H1 (cell line): ENCODE data around the gene BNIP5. TPM values are rescaled to one million over a fixed set of nuclear protein-coding genes. Genes with fewer than 3 reads are reported as not detected.

Source experiments
- CTCF ChIA-PET: fragments of 300-600 bp; sonication (Branson Sonifier 250); formaldehyde crosslinking; loops from one replicate; lab custom pipeline; 2021; ENCODE audit not compliant: partially characterized antibody; lab: Charles Lee
- POLR2A ChIA-PET: fragments of 300-600 bp; sonication (Branson Sonifier 250); formaldehyde crosslinking; loops from one replicate; lab custom pipeline; 2021; ENCODE audit warnings: inconsistent platforms; ENCODE audit not compliant: partially characterized antibody; lab: Charles Lee
- DNase-seq, 2 experiments: peaks; one replicate each; pipeline versions ENCODE4 v3.0.0 to v3.0.0-alpha.2; 2010 to 2022; ENCODE audit warnings: low spot score in 2 of 2, low read depth in 1 of 2, mixed read lengths in 1 of 2
- FAIRE-seq: peaks from 2 replicates; lab custom pipeline; 2011; peaks lifted over from hg19 to GRCh38; lab: Jason Lieb, UNC
- H2AFZ ChIP-seq: 2 replicates; pipeline ENCODE4 v1.8.1; 2012; ENCODE audit warnings: low read length, inconsistent platforms
- H2AK5ac ChIP-seq: 2 replicates; pipeline ENCODE4 v1.6.1; 2013; ENCODE audit warnings: low read depth, low read length
- H2BK120ac ChIP-seq: replicated peaks from 2 replicates; pipeline ENCODE3; 2013; ENCODE audit warnings: low read depth, low read length, inconsistent platforms
- H2BK12ac ChIP-seq: 2 replicates; pipeline ENCODE4 v1.6.1; 2013; ENCODE audit warnings: low read depth, low read length
- H2BK15ac ChIP-seq: 2 replicates; pipeline ENCODE4 v1.6.1; 2013; ENCODE audit warnings: low read length
- H2BK20ac ChIP-seq: 2 replicates; pipeline ENCODE4 v1.6.1; 2013; ENCODE audit warnings: low read length
- H2BK5ac ChIP-seq: 2 replicates; pipeline ENCODE4 v1.6.1; 2013; ENCODE audit warnings: low read depth, low read length
- H3K14ac ChIP-seq: 2 replicates; pipeline ENCODE4 v1.6.1; 2013; ENCODE audit warnings: inconsistent platforms; ENCODE audit not compliant: insufficient read length
- H3K18ac ChIP-seq: 2 replicates; pipeline ENCODE4 v1.6.1; 2013; ENCODE audit warnings: low read length; ENCODE audit errors: extremely low read depth
- H3K23ac ChIP-seq: 2 replicates; pipeline ENCODE4 v1.6.1; 2013; ENCODE audit warnings: inconsistent platforms; ENCODE audit not compliant: insufficient read length
- H3K23me2 ChIP-seq: 2 replicates; pipeline ENCODE4 v1.6.1; 2013; ENCODE audit warnings: low read depth, low read length
- H3K27ac ChIP-seq: 2 replicates; pipeline ENCODE4 v1.6.1; 2011; ENCODE audit warnings: low read depth, low read length, inconsistent platforms
- H3K27me3 ChIP-seq, 4 experiments: replicated peaks in 1 of 4; 1 replicate in 1 of 4; 2 replicates in 3 of 4; pipeline versions ENCODE4 v1.6.1 to v1.8.1; 2011 to 2013; ENCODE audit warnings: low read length in 3 of 4, mild to moderate bottlenecking in 3 of 4, inconsistent platforms in 2 of 4, mixed read lengths in 2 of 4, moderate library complexity in 1 of 4; ENCODE audit not compliant: control insufficient read depth in 3 of 4, insufficient read depth in 3 of 4; ENCODE audit errors: extremely low read depth in 1 of 4
- H3K36me3 ChIP-seq, 4 experiments: 2 replicates each; pipeline versions ENCODE4 v1.6.1 to v1.8.1; 2011 to 2013; ENCODE audit warnings: mild to moderate bottlenecking in 4 of 4, low read length in 3 of 4, moderate library complexity in 2 of 4, control low read depth in 1 of 4, inconsistent platforms in 1 of 4; ENCODE audit not compliant: insufficient read depth in 4 of 4, control insufficient read depth in 2 of 4
- H3K4ac ChIP-seq: replicated peaks from 2 replicates; pipeline ENCODE3; 2013; ENCODE audit warnings: low read length, low read depth, mixed read lengths, inconsistent platforms; ENCODE audit not compliant: insufficient read length
- H3K4me1 ChIP-seq, 4 experiments: replicated peaks in 1 of 4; 1 replicate in 1 of 4; 2 replicates in 3 of 4; pipeline versions ENCODE4 v1.6.1 to v1.8.1; 2011 to 2013; ENCODE audit warnings: low read length in 3 of 4, inconsistent platforms in 2 of 4, mixed read lengths in 1 of 4; ENCODE audit not compliant: insufficient read depth in 4 of 4, control insufficient read depth in 3 of 4
- H3K4me2 ChIP-seq, 2 experiments: 2 replicates each; pipeline versions ENCODE4 v1.6.1 to v1.8.1; 2011 to 2013; ENCODE audit warnings: low read depth in 2 of 2, low read length in 2 of 2, control low read depth in 1 of 2, inconsistent platforms in 1 of 2, mild to moderate bottlenecking in 1 of 2; ENCODE audit not compliant: insufficient read depth in 1 of 2
- H3K4me3 ChIP-seq, 4 experiments: fragments of 200-600, 300-600 bp in 1 of 4; sonication (generic), shearing (Covaris generic), sonication (Bioruptor Twin) in 1 of 4; 2 replicates each; pipeline versions ENCODE4 v1.5.1 to v1.8.1; 2011 to 2016; ENCODE audit warnings: low read length in 4 of 4, low read depth in 3 of 4, control low read depth in 2 of 4, inconsistent platforms in 2 of 4, mild to moderate bottlenecking in 2 of 4, mixed read lengths in 1 of 4, moderate library complexity in 1 of 4; ENCODE audit not compliant: insufficient read depth in 2 of 4; ENCODE audit errors: extremely low read depth in 1 of 4
- H3K56ac ChIP-seq: replicated peaks from 2 replicates; pipeline ENCODE3; 2013; ENCODE audit warnings: low read depth, mild to moderate bottlenecking, mixed read lengths, low read length, inconsistent platforms; ENCODE audit not compliant: insufficient read length
- H3K79me1 ChIP-seq: 2 replicates; pipeline ENCODE4 v1.6.1; 2013; ENCODE audit warnings: low read depth, low read length, control low read depth
- H3K79me2 ChIP-seq, 2 experiments: 2 replicates each; pipeline versions ENCODE4 v1.6.1 to v1.8.1; 2012 to 2013; ENCODE audit warnings: low read length in 2 of 2, mild to moderate bottlenecking in 2 of 2, inconsistent platforms in 1 of 2; ENCODE audit not compliant: insufficient read depth in 2 of 2, control insufficient read depth in 1 of 2
- H3K9ac ChIP-seq, 4 experiments: replicated peaks in 1 of 4; 1 replicate in 1 of 4; 2 replicates in 3 of 4; pipeline versions ENCODE4 v1.6.1 to v1.8.1; 2011 to 2013; ENCODE audit warnings: low read depth in 3 of 4, low read length in 3 of 4, control low read depth in 2 of 4, mild to moderate bottlenecking in 2 of 4, moderate library complexity in 2 of 4, inconsistent platforms in 1 of 4; ENCODE audit errors: extremely low read depth in 1 of 4
- H3K9me3 ChIP-seq, 2 experiments: 2 replicates each; pipeline versions ENCODE4 v1.6.1 to v1.8.1; 2012 to 2013; ENCODE audit warnings: mild to moderate bottlenecking in 2 of 2, moderate library complexity in 2 of 2, control low read depth in 1 of 2, inconsistent platforms in 1 of 2, low read depth in 1 of 2, low read length in 1 of 2, mixed read lengths in 1 of 2; ENCODE audit not compliant: insufficient read depth in 2 of 2
- H4K20me1 ChIP-seq, 2 experiments: replicated peaks in 1 of 2; 2 replicates each; pipeline versions ENCODE3 to v1.8.1; 2011 to 2013; ENCODE audit warnings: inconsistent platforms in 2 of 2, low read length in 2 of 2, mild to moderate bottlenecking in 1 of 2; ENCODE audit not compliant: insufficient read depth in 2 of 2, control insufficient read depth in 1 of 2
- H4K5ac ChIP-seq: 2 replicates; pipeline ENCODE4 v1.6.1; 2013; ENCODE audit warnings: low read length, low read depth, mixed read lengths, inconsistent platforms; ENCODE audit not compliant: insufficient read length
- H4K8ac ChIP-seq: 2 replicates; pipeline ENCODE4 v1.8.0; 2013; ENCODE audit warnings: mild to moderate bottlenecking, moderate library complexity, low read length, inconsistent platforms; ENCODE audit not compliant: insufficient read depth; ENCODE audit errors: extremely low read depth
- H4K91ac ChIP-seq: replicated peaks from 2 replicates; pipeline ENCODE3; 2013; ENCODE audit warnings: low read length, mixed read lengths, inconsistent platforms; ENCODE audit not compliant: insufficient read length
- CBX8 ChIP-seq: fragments of 300-800, 300-1000 bp; sonication (generic); IDR thresholded peaks from 2 replicates; pipeline ENCODE4 v1.7.1; 2016; ENCODE audit warnings: low read depth, low read length, borderline replicate concordance
- JUND ChIP-seq: IDR thresholded peaks from 2 replicates; pipeline ENCODE4 v1.6.1; 2011; ENCODE audit warnings: mild to moderate bottlenecking, improper control_type of control experiment, low read length
- KDM5A ChIP-seq: fragments of 200-600 bp; IDR thresholded peaks from 2 replicates; pipeline ENCODE4 v1.7.1; 2012; ENCODE audit warnings: mild to moderate bottlenecking, low read length, inconsistent platforms, mixed read lengths
- RAD21 ChIP-seq, 2 experiments: IDR thresholded peaks in 1 of 2; conservative IDR thresholded peaks in 1 of 2; 2 replicates each; pipeline ENCODE4 v1.6.1; 2011; ENCODE audit warnings: low read depth in 2 of 2, low read length in 2 of 2, improper control_type of control experiment in 1 of 2, inconsistent platforms in 1 of 2, mild to moderate bottlenecking in 1 of 2, moderate library complexity in 1 of 2
- SP1 ChIP-seq: IDR thresholded peaks from 2 replicates; pipeline ENCODE4 v1.6.1; 2011; ENCODE audit warnings: low read depth, low read length
- YY1 ChIP-seq: IDR thresholded peaks from 2 replicates; pipeline ENCODE4 v1.6.1; 2011; ENCODE audit warnings: low read depth, mild to moderate bottlenecking, low read length
- WGBS, 2 experiments: shearing (Covaris generic) in 1 of 2; methylation state at CpG; one replicate each; pipeline versions ENCODE4 v1.1.6 to v1.1.7; 2013 to 2015; ENCODE audit warnings: low lambda C conversion rate in 2 of 2, mixed read lengths in 2 of 2, inconsistent platforms in 1 of 2, low coverage in 1 of 2, missing lambda C conversion rate in 1 of 2; ENCODE audit not compliant: insufficient replicate concordance in 2 of 2, insufficient coverage in 1 of 2, insufficient read length in 1 of 2; ENCODE audit errors: extremely low coverage in 1 of 2, missing lambda C conversion rate in 1 of 2; 5-methylcytosine and 5-hydroxymethylcytosine counted together
- polyA plus RNA-seq, 7 experiments: library from polyadenylated mRNA; depleted of rRNA in 3 of 7; stranded (reverse) in 5 of 7; unstranded in 2 of 7; fragments of >200 nt in 5 of 7; fragments of 200-250 nt in 2 of 7; gene quantifications; 1 replicate in 5 of 7; 2 replicates in 1 of 7; 4 replicates in 1 of 7; pipeline versions ENCODE4 v1.2.1 to v1.2.3, GENCODE V29; 2011 to 2013; ENCODE audit warnings: missing spikeins in 2 of 7, mixed read lengths in 2 of 7
- total RNA-seq: library from RNA; stranded (reverse); fragmentation: NEBNext Ultra II Directional; extraction: Animal tissue kit (Norgen Biotek cat#: 25700); gene quantifications from 2 replicates; pipeline ENCODE4 v1.2.1, GENCODE V29; 2021

Gene BNIP5
- total and polyA plus RNA-seq, 2 of the 8 experiments (the other 6 are each of a cell fraction or from before 2014, with no cell fraction given), result not detected

DNA sequence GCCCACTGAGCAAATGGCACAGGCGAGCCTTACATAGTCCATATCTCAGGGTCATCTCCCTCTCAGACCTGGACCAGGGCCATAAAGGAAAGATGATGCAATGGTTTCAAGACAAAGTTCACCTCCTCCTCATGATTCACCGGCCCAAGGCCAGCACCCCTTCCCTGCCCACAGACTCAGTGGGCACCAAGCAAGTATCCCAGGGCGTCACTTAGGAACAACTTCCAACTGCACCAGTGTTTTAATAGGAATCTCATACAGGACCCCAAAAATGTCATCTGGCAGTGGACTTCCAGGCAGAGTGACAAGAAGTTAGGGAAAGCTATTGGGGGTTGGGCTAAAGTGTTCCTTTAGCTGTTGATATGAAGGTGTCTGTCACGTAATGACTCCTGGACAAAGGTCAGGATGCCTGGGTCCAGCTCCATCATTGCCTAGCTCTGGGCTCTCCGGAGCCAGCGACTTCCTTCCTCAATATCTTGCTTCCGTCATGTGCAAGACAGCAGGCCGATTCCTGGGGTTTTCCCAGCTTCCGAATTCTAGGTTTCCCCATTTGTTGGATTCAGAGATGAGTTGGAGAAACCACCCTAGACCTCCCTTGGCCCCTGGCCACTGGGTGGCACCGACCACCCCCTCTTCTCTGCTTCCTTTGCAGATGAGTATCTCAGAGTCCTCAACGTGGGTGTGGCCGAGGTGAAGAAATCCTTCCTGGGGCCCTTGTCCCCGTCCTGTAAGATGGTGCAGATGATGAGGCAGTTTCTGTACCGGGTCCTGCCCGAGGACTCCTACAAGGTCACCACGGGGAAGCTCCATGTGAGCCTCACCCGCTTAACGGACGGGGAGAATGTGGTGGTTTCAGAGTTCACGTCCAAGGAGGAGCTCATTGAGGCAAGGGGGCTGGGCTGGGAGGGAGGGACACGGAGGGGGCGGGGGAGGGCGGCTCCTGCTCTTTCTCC, 45.7 kb downstream of the BNIP5 start:
- Histone ChIP-seq H3K14ac (no peak overlapping the region), H3K18ac (no peak overlapping the region; the same call in 1 of the 2 replicates), H3K4me3 (no peak overlapping the region), H3K27ac (no peak overlapping the region), H3K4ac (no peak overlapping the region), H4K5ac (no peak overlapping the region), H3K23me2 (no peaks in the 10 kb centered on the region), H3K27me3 (no peaks in the 10 kb centered on the region), H4K8ac (no peak overlapping the region), H3K79me2 (no peaks in the 10 kb centered on the region), H2BK120ac (no peak overlapping the region), H2BK12ac (no peak overlapping the region), H3K56ac (no peak overlapping the region), H3K23ac (no peak overlapping the region), H4K20me1 (no peaks in the 10 kb centered on the region), H4K91ac (no peak overlapping the region), H2AFZ (no peak overlapping the region), H3K36me3 (no peaks in the 10 kb centered on the region), H2AK5ac (no peak overlapping the region), H3K9me3 (no peaks in the 10 kb centered on the region), H2BK15ac (no peak overlapping the region), H3K4me2 (no peak overlapping the region; a peak in 2 of 4 replicates), H3K4me1 (peaks cover 2 to 5% (median 3%) of the 10 kb centered on the region in 4 experiments; a peak in 6 of 7 replicates), H3K9ac (no peak overlapping the region), H3K79me1 (no peaks in the 10 kb centered on the region), H2BK20ac (no peak overlapping the region), H2BK5ac (no peak overlapping the region)
- ChIA-PET CTCF (interaction anchor here (1.2 to 8.7 kb wide), 5 partner anchors 12 to 89 kb away, joined by 3 to 93 read pairs (median 4); no protein-coding TSS in a partner anchor), POLR2A (interaction anchor here (0.8 to 1.3 kb wide), 2 partner anchors 14 to 26 kb away, joined by 3 read pairs; no protein-coding TSS in a partner anchor)
- WGBS, 2 experiments, result 89% methylated on average over 20 of the region's 23 CpGs; no CpG with 5 or more reads in 1 of the 2 experiments
- FAIRE-seq, result no peak
- no peak for DNase-seq
- TF ChIP-seq YY1 (no peak), KDM5A (no peak), SP1 (no peak), JUND (no peak), RAD21 (IDR thresholded peaks at IDR 0.05 in 1 of 2, conservative IDR thresholded peaks at IDR 0.05 in 1 of 2; ENCODE audit: low read depth in 2 of 2, low read length in 2 of 2) (peak in 1 of 2 experiments; percentile 27; a peak in 1 of 4 replicates), CBX8 (no peak)
